Stomach smooth muscle (tissue), 2 donors: ENCODE data around the gene CTSC.
"Not testable (repeated sequence)": the region's sequence is repeated elsewhere in the genome, so short reads cannot be mapped to it uniquely, and the experiment has no call there.

Source experiments
- H3K27ac ChIP-seq: one replicate; pipeline ENCODE4 v1.7.0; 2013; ENCODE audit warnings: mild to moderate bottlenecking, low read length, inconsistent platforms
- H3K27me3 ChIP-seq, 2 donors: one replicate each; pipeline ENCODE4 v1.7.0; 2013; ENCODE audit warnings: low read length in 2 of 2; ENCODE audit not compliant: insufficient read depth in 2 of 2, control insufficient read depth in 1 of 2
- H3K36me3 ChIP-seq, 2 donors: one replicate each; pipeline ENCODE4 v1.7.0; 2013; ENCODE audit warnings: low read length in 2 of 2; ENCODE audit not compliant: control insufficient read depth in 2 of 2, insufficient read depth in 2 of 2
- H3K4me1 ChIP-seq: one replicate; pipeline ENCODE4 v1.7.0; 2013; ENCODE audit warnings: low read length; ENCODE audit not compliant: control insufficient read depth, insufficient read depth
- H3K4me3 ChIP-seq, 2 donors: one replicate each; pipeline ENCODE4 v1.7.0; 2013; ENCODE audit warnings: low read length in 2 of 2
- H3K9ac ChIP-seq, 2 donors: one replicate each; pipeline ENCODE4 v1.7.0; 2013; ENCODE audit warnings: low read length in 2 of 2, mild to moderate bottlenecking in 1 of 2
- H3K9me3 ChIP-seq, 2 donors: one replicate each; pipeline ENCODE4 v1.7.0; 2013; ENCODE audit warnings: low read length in 2 of 2; ENCODE audit not compliant: control insufficient read depth in 2 of 2
- donor health status: healthy.
- donor health status: Pancreatic carcinoma.

Gene CTSC

DNA sequence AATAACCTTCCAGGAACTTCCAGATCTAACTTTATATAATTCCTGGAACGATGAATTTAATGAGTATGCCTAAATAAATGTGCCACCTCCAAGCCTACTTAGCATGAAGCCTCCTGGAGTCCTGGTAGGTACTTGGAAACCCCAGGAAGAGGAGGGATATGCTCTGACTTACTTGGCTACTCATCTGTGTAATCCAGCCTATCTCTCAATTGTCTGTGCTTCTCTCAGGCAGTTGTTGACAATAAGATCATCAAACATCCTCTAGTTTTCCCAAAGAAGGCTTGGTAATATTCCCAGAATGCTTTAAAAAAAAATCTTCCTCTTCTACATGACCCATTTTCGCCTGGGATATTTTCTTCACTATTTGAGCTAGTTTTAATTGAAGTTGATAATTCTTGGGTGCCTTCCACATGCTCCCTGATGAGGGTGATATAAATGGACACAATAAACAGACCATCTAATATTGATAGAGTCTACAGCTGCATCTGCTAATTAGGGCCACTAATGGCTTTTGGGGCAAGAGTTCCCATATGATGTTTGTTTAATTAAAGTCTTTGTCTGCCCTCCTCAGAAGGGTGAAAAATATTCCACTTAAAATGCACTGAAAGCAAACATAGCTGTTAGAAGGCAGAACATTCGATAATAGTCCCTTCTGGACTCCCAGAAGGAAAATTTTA lies 86.8 kb downstream of the CTSC start:
- H3K36me3 ChIP-seq = no peaks in the 10 kb centered on the region
- no peaks in the 10 kb centered on the region for H3K4me1 ChIP-seq
- peaks cover 0 to under 1% of the 10 kb centered on the region in 2 donors for H3K9me3 ChIP-seq
- no peaks in the 10 kb centered on the region for H3K27me3 ChIP-seq
- no peak overlapping the region for H3K4me3 ChIP-seq
- no peak overlapping the region for H3K9ac ChIP-seq
- no peak overlapping the region for H3K27ac ChIP-seq

DNA sequence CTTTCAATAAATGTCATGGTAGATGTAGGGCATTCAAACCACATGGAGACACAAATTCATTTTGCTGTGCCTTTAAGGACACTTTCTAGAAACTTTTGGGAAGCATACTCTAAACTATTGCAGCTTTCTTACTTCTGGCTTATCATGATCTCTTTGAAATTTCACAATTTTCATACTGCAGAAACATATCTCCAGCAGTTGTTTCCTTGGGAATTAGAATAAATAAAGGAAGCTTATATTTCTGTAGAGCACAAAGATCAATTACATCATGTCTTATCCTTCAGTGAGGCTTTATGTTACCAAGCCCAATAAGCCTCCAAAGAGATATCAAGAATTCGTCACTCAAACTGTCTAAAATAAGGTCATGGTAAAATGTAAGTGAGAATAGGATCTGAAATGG lies 87.8 kb downstream of the CTSC start:
- no peaks in the 10 kb centered on the region for H3K4me1 ChIP-seq
- H3K9ac ChIP-seq = no peak overlapping the region
- no peaks in the 10 kb centered on the region for H3K27me3 ChIP-seq
- no peak overlapping the region for H3K27ac ChIP-seq
- no peak overlapping the region for H3K4me3 ChIP-seq
- no peaks in the 10 kb centered on the region for H3K36me3 ChIP-seq
- no peaks in the 10 kb centered on the region for H3K9me3 ChIP-seq

DNA sequence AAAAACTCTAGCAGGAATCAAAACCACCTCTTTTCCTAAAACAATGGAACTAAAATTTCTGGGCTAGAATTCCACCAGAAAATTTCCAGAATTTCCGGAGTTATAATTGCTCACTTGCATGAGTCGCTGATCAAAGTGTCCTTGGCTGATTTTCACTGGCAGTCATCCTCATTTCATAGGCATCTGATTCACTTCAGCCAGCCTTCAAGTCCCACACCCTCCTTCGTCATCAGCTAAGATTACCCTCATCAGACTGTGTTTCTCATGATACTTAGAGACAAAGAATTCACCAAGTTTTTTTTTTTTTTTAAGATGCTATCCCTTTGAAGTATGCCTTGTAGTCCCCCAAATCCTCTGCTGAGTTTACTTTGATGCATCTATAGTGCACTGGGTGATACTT lies 90.8 kb downstream of the CTSC start:
- Histone ChIP-seq H3K4me3 (no peak overlapping the region), H3K4me1 (no peaks in the 10 kb centered on the region), H3K9me3 (no peaks in the 10 kb centered on the region), H3K27me3 (no peaks in the 10 kb centered on the region), H3K9ac (no peak overlapping the region), H3K36me3 (no peaks in the 10 kb centered on the region), H3K27ac (no peak overlapping the region)

DNA sequence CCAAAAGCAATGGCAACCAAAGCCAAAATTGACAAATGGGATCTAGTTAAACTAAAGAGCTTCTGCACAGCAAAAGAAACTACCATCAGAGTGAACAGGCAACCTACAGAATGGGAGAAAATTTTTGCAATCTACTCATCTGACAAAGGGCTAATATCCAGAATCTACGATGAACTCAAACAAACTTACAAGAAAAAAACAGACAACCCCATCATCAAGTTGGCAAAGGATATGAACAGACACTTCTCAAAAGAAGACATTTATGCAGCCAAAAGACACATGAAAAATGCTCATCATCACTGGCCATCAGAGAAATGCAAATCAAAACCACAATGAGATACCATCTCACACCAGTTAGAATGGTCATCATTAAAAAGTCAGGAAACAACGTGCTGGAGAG lies 92.0 kb downstream of the CTSC start:
- H3K9me3 ChIP-seq, H3K27me3 ChIP-seq, H3K9ac ChIP-seq, H3K27ac ChIP-seq, H3K4me3 ChIP-seq, H3K36me3 ChIP-seq, H3K4me1 ChIP-seq: not testable (repeated sequence)
